SK-N-SH treated with all-trans-retinoic acid at 6 μM for 48 hours (cell line): ENCODE results near the gene PLCB3.
A peak's percentile ranks its signal among the peaks of the same experiment; 100 is the strongest.

Source experiments
- ATAC-seq: fragments of 200-7000 bp; cut with Tn5 transposase; 3 replicates; pipeline ENCODE4 v1.9.1; 2020; ENCODE audit warnings: mild to moderate bottlenecking, moderate library complexity
- CSDC2 ChIP-seq: fragments of 250-450 bp; sonication (Bioruptor Pico); IDR thresholded peaks from 2 replicates; pipeline ENCODE4 v1.5.0; 2020; ENCODE audit warnings: mild to moderate bottlenecking, moderate library complexity
- ESRRG ChIP-seq: fragments of 250-450 bp; sonication (Bioruptor Pico); IDR thresholded peaks from 2 replicates; pipeline ENCODE4 v1.6.1; 2021; ENCODE audit warnings: mild to moderate bottlenecking
- GLIS3 ChIP-seq: fragments of 250-450 bp; sonication (Bioruptor Pico); IDR thresholded peaks from 2 replicates; pipeline ENCODE4 v1.5.0; 2020; ENCODE audit warnings: mild to moderate bottlenecking, moderate library complexity
- OSR1 ChIP-seq: fragments of 250-450 bp; sonication (Bioruptor Pico); IDR thresholded peaks from 2 replicates; pipeline ENCODE4 v1.8.0; 2022; ENCODE audit warnings: moderate library complexity, mild to moderate bottlenecking, inconsistent platforms
- PPARA ChIP-seq: fragments of 250-450 bp; sonication (Bioruptor Pico); IDR thresholded peaks from 2 replicates; pipeline ENCODE4 v1.5.0; 2020; ENCODE audit warnings: mild to moderate bottlenecking, borderline replicate concordance
- RARB ChIP-seq: fragments of 250-450 bp; sonication (Bioruptor Pico); IDR thresholded peaks from 2 replicates; pipeline ENCODE4 v1.8.0; 2021; ENCODE audit warnings: mild to moderate bottlenecking, moderate library complexity
- SNAI2 ChIP-seq: fragments of 250-450 bp; sonication (Bioruptor Pico); IDR thresholded peaks from 2 replicates; pipeline ENCODE4 v1.5.0; 2020; ENCODE audit warnings: mild to moderate bottlenecking, moderate library complexity
- TCF4 ChIP-seq: fragments of 250-450 bp; sonication (Bioruptor Pico); IDR thresholded peaks from 2 replicates; pipeline ENCODE4 v1.8.0; 2021; ENCODE audit warnings: mild to moderate bottlenecking, moderate library complexity, borderline replicate concordance
- ZC3H10 ChIP-seq: fragments of 250-450 bp; sonication (Bioruptor Pico); IDR thresholded peaks from 2 replicates; pipeline ENCODE4 v1.5.1; 2021; ENCODE audit warnings: mild to moderate bottlenecking, moderate library complexity
- ZFP3 ChIP-seq: fragments of 250-450 bp; sonication (Bioruptor Pico); IDR thresholded peaks from 2 replicates; pipeline ENCODE4 v1.5.0; 2020; ENCODE audit warnings: mild to moderate bottlenecking, moderate library complexity
- ZFP30 ChIP-seq: fragments of 450-650 bp; formaldehyde crosslinking; IDR thresholded peaks from 2 replicates; pipeline ENCODE4 v1.5.0; 2022; ENCODE audit warnings: mild to moderate bottlenecking, moderate library complexity
- ZNF565 ChIP-seq: fragments of 450-650 bp; formaldehyde crosslinking; conservative IDR thresholded peaks from 2 replicates; pipeline ENCODE4 v1.5.0; 2020; ENCODE audit warnings: low read depth, mild to moderate bottlenecking, moderate library complexity
- ZNF8 ChIP-seq: fragments of 450-650 bp; formaldehyde crosslinking; IDR thresholded peaks from 2 replicates; pipeline ENCODE4 v1.5.0; 2020; ENCODE audit warnings: mild to moderate bottlenecking, moderate library complexity
- TF ChIP-seq, protein P1 (sequence below): fragments of 250-450 bp; sonication (Bioruptor Pico); IDR thresholded peaks from 2 replicates; pipeline ENCODE4 v1.5.1; 2021; ENCODE audit warnings: mild to moderate bottlenecking, moderate library complexity
- TF ChIP-seq, protein P2 (sequence below): fragments of 250-450 bp; sonication (Bioruptor Pico); IDR thresholded peaks from 2 replicates; pipeline ENCODE4 v1.5.0; 2020; ENCODE audit warnings: mild to moderate bottlenecking, moderate library complexity
- TF ChIP-seq, protein P3 (sequence below): fragments of 250-450 bp; sonication (Bioruptor Pico); IDR thresholded peaks from 2 replicates; pipeline ENCODE4 v1.8.0; 2021; ENCODE audit warnings: low read depth, mild to moderate bottlenecking, moderate library complexity, borderline replicate concordance

PLCB3 gene

DNA sequence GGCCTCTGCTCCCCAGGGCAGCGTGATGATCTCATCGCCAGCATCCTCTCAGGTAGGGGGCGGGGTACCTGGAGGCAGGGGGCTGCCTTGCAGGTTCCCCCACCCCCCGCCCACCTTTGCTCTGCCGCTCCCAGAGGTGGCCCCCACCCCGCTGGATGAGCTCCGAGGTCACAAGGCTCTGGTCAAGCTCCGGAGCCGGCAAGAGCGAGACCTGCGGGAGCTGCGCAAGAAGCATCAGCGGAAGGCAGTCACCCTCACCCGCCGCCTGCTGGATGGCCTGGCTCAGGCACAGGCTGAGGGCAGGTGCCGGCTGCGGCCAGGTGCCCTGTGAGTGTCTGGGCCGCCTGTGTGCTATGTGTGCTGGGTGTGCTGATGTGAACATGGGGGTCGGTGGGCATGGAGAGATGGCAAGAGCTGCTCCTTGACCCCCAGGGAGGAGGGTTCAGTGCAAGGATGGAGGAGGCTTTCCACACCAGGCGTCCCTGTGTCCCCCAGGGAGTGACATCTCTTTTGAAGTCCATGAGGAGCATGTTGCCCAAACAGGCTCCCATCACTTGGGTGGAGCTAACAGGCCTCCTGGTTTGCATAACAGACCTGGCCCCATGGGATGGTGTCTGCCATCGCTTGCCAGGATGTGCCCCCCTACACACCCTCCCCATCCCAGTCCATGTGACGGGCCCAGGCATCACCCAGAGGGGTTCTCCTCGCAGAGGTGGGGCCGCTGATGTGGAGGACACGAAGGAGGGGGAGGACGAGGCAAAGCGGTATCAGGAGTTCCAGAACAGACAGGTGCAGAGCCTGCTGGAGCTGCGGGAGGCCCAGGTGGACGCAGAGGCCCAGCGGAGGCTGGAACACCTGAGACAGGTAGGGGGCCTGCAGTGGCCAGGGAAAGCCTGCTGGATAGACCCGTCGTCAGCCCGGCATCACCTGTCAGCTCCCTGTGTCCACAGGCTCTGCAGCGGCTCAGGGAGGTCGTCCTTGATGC lies 14.1 kb downstream of the PLCB3 start:
- TF ChIP-seq ZNF565 (CRISPR knock-in tag) (no peak), OSR1 (CRISPR knock-in tag) (no peak), ZNF8 (CRISPR knock-in tag) (no peak), ESRRG (CRISPR knock-in tag) (no peak), SNAI2 (no peak), RARB (CRISPR knock-in tag) (no peak)
- TF ChIP-seq, protein P1, sequence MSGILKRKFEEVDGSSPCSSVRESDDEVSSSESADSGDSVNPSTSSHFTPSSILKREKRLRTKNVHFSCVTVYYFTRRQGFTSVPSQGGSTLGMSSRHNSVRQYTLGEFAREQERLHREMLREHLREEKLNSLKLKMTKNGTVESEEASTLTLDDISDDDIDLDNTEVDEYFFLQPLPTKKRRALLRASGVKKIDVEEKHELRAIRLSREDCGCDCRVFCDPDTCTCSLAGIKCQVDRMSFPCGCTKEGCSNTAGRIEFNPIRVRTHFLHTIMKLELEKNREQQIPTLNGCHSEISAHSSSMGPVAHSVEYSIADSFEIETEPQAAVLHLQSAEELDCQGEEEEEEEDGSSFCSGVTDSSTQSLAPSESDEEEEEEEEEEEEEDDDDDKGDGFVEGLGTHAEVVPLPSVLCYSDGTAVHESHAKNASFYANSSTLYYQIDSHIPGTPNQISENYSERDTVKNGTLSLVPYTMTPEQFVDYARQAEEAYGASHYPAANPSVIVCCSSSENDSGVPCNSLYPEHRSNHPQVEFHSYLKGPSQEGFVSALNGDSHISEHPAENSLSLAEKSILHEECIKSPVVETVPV (CRISPR knock-in tag) = no peak
- no peak for ATAC-seq

DNA sequence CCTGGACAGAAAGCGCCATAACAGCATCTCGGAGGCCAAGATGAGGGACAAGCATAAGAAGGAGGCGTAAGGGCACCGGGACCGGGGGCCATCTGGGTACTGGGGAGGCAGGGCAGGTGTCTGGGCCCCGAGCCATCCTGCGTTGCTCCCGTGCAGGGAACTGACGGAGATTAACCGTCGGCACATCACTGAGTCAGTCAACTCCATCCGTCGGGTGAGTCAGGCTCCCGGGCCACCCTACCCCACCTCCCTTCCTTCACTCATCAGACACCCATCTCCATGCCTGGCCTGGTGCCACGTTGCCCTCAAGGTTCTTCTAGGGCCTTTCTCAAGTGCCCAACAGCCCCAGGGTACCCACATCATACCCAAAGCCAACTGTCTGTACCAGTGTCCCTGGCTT lies 15.0 kb downstream of the PLCB3 start:
- TF ChIP-seq ZFP30 (no peak), PPARA (CRISPR knock-in tag) (no peak), ZNF565 (CRISPR knock-in tag) (no peak), OSR1 (CRISPR knock-in tag) (no peak), ZFP3 (CRISPR knock-in tag) (no peak), ZC3H10 (no peak)
- TF ChIP-seq, protein P2, sequence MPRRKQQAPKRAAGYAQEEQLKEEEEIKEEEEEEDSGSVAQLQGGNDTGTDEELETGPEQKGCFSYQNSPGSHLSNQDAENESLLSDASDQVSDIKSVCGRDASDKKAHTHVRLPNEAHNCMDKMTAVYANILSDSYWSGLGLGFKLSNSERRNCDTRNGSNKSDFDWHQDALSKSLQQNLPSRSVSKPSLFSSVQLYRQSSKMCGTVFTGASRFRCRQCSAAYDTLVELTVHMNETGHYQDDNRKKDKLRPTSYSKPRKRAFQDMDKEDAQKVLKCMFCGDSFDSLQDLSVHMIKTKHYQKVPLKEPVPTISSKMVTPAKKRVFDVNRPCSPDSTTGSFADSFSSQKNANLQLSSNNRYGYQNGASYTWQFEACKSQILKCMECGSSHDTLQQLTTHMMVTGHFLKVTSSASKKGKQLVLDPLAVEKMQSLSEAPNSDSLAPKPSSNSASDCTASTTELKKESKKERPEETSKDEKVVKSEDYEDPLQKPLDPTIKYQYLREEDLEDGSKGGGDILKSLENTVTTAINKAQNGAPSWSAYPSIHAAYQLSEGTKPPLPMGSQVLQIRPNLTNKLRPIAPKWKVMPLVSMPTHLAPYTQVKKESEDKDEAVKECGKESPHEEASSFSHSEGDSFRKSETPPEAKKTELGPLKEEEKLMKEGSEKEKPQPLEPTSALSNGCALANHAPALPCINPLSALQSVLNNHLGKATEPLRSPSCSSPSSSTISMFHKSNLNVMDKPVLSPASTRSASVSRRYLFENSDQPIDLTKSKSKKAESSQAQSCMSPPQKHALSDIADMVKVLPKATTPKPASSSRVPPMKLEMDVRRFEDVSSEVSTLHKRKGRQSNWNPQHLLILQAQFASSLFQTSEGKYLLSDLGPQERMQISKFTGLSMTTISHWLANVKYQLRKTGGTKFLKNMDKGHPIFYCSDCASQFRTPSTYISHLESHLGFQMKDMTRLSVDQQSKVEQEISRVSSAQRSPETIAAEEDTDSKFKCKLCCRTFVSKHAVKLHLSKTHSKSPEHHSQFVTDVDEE (CRISPR knock-in tag) = no peak
- TF ChIP-seq, protein P3, sequence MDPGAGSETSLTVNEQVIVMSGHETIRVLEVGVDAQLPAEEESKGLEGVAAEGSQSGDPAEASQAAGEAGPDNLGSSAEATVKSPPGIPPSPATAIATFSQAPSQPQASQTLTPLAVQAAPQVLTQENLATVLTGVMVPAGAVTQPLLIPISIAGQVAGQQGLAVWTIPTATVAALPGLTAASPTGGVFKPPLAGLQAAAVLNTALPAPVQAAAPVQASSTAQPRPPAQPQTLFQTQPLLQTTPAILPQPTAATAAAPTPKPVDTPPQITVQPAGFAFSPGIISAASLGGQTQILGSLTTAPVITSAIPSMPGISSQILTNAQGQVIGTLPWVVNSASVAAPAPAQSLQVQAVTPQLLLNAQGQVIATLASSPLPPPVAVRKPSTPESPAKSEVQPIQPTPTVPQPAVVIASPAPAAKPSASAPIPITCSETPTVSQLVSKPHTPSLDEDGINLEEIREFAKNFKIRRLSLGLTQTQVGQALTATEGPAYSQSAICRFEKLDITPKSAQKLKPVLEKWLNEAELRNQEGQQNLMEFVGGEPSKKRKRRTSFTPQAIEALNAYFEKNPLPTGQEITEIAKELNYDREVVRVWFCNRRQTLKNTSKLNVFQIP = no peak
- TF ChIP-seq, all 23 proteins: peak for 0
- ATAC-seq = no peak

DNA sequence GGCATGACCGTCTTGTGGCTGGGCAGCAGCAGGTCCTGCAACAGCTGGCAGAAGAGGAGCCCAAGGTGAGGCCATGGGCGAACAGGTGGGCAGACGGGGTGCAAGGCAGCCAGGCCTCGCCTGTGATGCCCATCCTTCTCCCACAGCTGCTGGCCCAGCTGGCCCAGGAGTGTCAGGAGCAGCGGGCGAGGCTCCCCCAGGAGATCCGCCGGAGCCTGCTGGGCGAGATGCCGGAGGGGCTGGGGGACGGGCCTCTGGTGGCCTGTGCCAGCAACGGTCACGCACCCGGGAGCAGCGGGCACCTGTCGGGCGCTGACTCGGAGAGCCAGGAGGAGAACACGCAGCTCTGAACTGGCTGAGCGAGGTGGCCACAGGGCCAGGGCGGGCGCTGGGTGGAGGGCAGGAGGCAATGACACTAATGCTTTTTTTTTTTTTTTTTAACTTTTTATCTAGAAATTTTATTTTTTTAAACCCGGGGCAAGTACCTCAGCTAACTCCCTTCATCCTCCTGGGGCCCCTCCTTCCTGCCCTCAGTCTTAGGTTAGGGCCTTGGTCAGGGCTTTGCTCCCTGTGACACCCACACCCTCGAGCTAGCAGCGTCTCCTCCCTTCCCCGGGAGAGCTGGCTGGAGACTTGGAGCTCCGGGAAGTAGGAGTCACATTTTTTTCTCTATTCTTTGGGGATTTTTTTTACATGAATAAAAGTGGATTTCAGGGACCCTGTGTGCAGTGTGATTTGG lies 16.0 kb downstream of the PLCB3 start:
- TF ChIP-seq ZFP3 (CRISPR knock-in tag) (no peak), GLIS3 (CRISPR knock-in tag) (no peak), SNAI2 (no peak), ZNF8 (CRISPR knock-in tag) (no peak), ZFP30 (no peak)
- no peak for ATAC-seq

DNA sequence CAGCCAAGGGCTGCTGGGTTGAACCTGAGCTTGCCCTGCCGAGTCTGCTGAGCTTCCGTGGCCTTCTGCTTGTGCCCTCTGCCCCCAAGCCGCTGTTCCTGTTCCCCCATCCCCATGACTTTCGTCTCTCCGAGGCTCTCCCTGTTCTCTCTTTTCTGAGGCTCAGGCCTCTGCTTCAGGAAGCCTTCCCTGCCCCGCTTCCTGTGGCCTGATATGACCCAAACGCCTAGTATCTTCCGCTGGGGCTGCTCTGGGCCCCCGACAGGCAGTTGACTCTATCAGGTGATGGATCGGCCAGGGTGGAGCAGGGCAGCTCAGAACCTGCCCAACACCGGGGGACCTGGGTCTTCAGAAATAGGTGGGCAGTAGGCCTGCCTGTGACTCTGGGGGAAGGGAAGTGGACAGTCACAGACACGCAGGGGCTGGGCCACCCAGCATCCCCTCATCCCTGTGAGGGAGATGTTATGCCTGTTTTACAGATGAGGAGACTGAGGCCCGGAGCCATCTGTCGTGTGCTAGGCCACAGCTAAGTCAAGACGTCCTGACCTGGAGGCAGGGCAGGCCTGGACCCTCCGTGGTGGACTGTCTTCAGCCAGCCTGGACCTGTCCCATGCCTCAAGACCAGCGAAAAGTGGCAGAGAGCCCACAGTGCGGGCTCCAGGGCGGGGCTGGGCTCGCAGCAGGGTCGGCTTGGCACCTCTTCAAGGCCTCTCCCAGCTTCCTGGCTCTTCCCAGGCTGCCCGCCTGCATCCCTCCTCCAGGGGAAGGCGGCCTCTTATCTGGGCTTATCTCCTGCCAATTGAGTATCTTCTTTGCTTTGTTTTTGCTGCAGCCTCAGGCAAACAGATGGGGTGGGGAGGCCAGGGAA lies 16.9 kb downstream of the PLCB3 start:
- 0 out of 2 replicates have a peak, but pooled peaks have one; percentile 40 for TF ChIP-seq TCF4 (CRISPR knock-in tag)
- 0 out of 2 replicates have a peak, but pooled peaks have one; percentile 19 for TF ChIP-seq PPARA (CRISPR knock-in tag)
- 0 out of 2 replicates have a peak, but pooled peaks have one; percentile 14 for TF ChIP-seq CSDC2 (CRISPR knock-in tag)
- 0 out of 2 replicates have a peak, but pooled peaks have one; percentile 29 for TF ChIP-seq ZFP3 (CRISPR knock-in tag)
- TF ChIP-seq ZNF565 (CRISPR knock-in tag) = no peak

More for the DNA sequence above, 16.9 kb downstream of the PLCB3 start:
- peak; percentile 7 for ATAC-seq
